A549 (cell line): ENCODE measurements around the gene ASIC2. TPM values are rescaled to one million over a fixed set of nuclear protein-coding genes. Genes with fewer than 3 reads are reported as not detected.

ENCODE experiments used
- ATAC-seq, 2 experiments: fragments of 200-7000 bp in 1 of 2; fragments of >200 bp in 1 of 2; cut with Nextera tagmentation in 1 of 2; cut with Tn5 transposase in 1 of 2; 3 replicates each; pipeline versions ENCODE4 v1.8.0 to v1.9.1; 2018 to 2020; ENCODE audit warnings: mild to moderate bottlenecking in 1 of 2, moderate library complexity in 1 of 2
- CTCF ChIA-PET: fragments of 300-600 bp; sonication (Branson Sonifier 250); formaldehyde crosslinking; extraction: SDS; loops from one replicate; lab custom pipeline; 2021; ENCODE audit warnings: antibody characterized with exemption, inconsistent platforms; lab: Yijun Ruan, JAX
- POLR2A ChIA-PET: fragments of 350-600 bp; formaldehyde crosslinking; extraction: SDS; loops from one replicate; lab custom pipeline; 2021; ENCODE audit warnings: antibody characterized with exemption, inconsistent platforms; lab: Yijun Ruan, JAX
- DNase-seq, 2 experiments: peaks; one replicate each; pipeline versions ENCODE4 v3.0.0 to v3.0.0-alpha.2; 2011 to 2016; ENCODE audit warnings: low read depth in 1 of 2, low spot score in 1 of 2
- FAIRE-seq: peaks from 2 replicates; lab custom pipeline; 2011; peaks lifted over from hg19 to GRCh38; lab: Jason Lieb, UNC
- H3K27ac ChIP-seq, 2 experiments: fragments of >200 bp; sonication (Bioruptor Twin); formaldehyde crosslinking; 3 replicates each; pipeline ENCODE4 v1.5.1; 2016 to 2017
- H3K4me1 ChIP-seq: fragments of >200 bp; sonication (Bioruptor Twin); formaldehyde crosslinking; 3 replicates; pipeline ENCODE4 v1.6.1; 2016
- H3K4me2 ChIP-seq: fragments of >200 bp; sonication (Bioruptor Twin); formaldehyde crosslinking; 3 replicates; pipeline ENCODE4 v1.6.1; 2016
- H3K4me3 ChIP-seq: fragments of >200 bp; sonication (Bioruptor Twin); formaldehyde crosslinking; 3 replicates; pipeline ENCODE4 v1.5.1; 2016
- H3K9me3 ChIP-seq: fragments of >200 bp; sonication (Bioruptor Twin); formaldehyde crosslinking; 3 replicates; pipeline ENCODE4 v1.6.1; 2016
- CBX8 ChIP-seq: fragments of 200-600 bp; sonication (generic); IDR thresholded peaks from 2 replicates; pipeline ENCODE4 v1.6.1; 2016
- EP300 ChIP-seq, 2 experiments: fragments of >200 bp; sonication (Bioruptor Twin); formaldehyde crosslinking; IDR thresholded peaks; 2 replicates in 1 of 2; 3 replicates in 1 of 2; pipeline ENCODE4 v1.6.1; 2016 to 2017
- FOSL2 ChIP-seq, 2 experiments: fragments of 450-650 bp in 1 of 2; fragments of >200 bp in 1 of 2; sonication (Bioruptor Twin) in 1 of 2; formaldehyde crosslinking; IDR thresholded peaks; 2 replicates each; pipeline versions ENCODE4 v1.5.0 to v1.6.1; 2016 to 2020; ENCODE audit warnings: mild to moderate bottlenecking in 1 of 2, moderate library complexity in 1 of 2
- FOXS1 ChIP-seq: fragments of 250-450 bp; sonication (Bioruptor Pico); IDR thresholded peaks from 2 replicates; pipeline ENCODE4 v1.5.0; 2020; ENCODE audit warnings: mild to moderate bottlenecking, moderate library complexity
- HOXA7 ChIP-seq: fragments of 250-450 bp; sonication (Bioruptor Pico); IDR thresholded peaks from 2 replicates; pipeline ENCODE4 v1.5.0; 2020; ENCODE audit warnings: mild to moderate bottlenecking, moderate library complexity
- JUNB ChIP-seq: fragments of >200 bp; sonication (Bioruptor Twin); formaldehyde crosslinking; IDR thresholded peaks from 2 replicates; pipeline ENCODE4 v1.6.1; 2016
- KDM1A ChIP-seq: fragments of 200-600 bp; sonication (generic); IDR thresholded peaks from 2 replicates; pipeline ENCODE4 v1.6.1; 2016; ENCODE audit warnings: low read depth, mild to moderate bottlenecking
- KDM5A ChIP-seq: fragments of 200-600 bp; sonication (generic); IDR thresholded peaks from 2 replicates; pipeline ENCODE4 v1.6.1; 2016; ENCODE audit warnings: antibody characterized with exemption, mild to moderate bottlenecking
- MAZ ChIP-seq: fragments of 150-350 bp; IDR thresholded peaks from 2 replicates; pipeline ENCODE4 v1.6.1; 2014; ENCODE audit warnings: antibody characterized with exemption, low read depth, low read length, borderline replicate concordance
- NFE2L2 ChIP-seq: fragments of 150-350 bp; conservative IDR thresholded peaks from 2 replicates; pipeline ENCODE4 v1.6.1; 2014; ENCODE audit warnings: low read length
- NR3C1 ChIP-seq: fragments of >200 bp; sonication (Bioruptor Twin); formaldehyde crosslinking; IDR thresholded peaks from 3 replicates; pipeline ENCODE4 v1.6.1; 2017
- RCOR1 ChIP-seq: fragments of 150-350 bp; IDR thresholded peaks from 2 replicates; pipeline ENCODE4 v1.6.1; 2014; ENCODE audit warnings: antibody characterized with exemption, low read length, low read depth
- RFX5 ChIP-seq: fragments of 450-650 bp; IDR thresholded peaks from 2 replicates; pipeline ENCODE4 v1.7.1; 2014; ENCODE audit warnings: antibody characterized with exemption, mild to moderate bottlenecking, moderate library complexity
- RNF2 ChIP-seq: fragments of 200-600 bp; sonication (generic); IDR thresholded peaks from 2 replicates; pipeline ENCODE4 v1.6.1; 2016; ENCODE audit warnings: low read depth, mild to moderate bottlenecking, antibody characterized with exemption, moderate library complexity, borderline replicate concordance
- SREBF2 ChIP-seq: fragments of 450-650 bp; IDR thresholded peaks from 2 replicates; pipeline ENCODE4 v1.6.1; 2014; ENCODE audit warnings: mild to moderate bottlenecking, moderate library complexity
- ZFP36 ChIP-seq: fragments of 450-650 bp; IDR thresholded peaks from 2 replicates; pipeline ENCODE4 v1.6.1; 2014; ENCODE audit warnings: borderline replicate concordance; ENCODE audit not compliant: partially characterized antibody
- WGBS: methylation state at CpG from one replicate; pipeline ENCODE4 v1.1.6; 2017; ENCODE audit errors: missing lambda C conversion rate; 5-methylcytosine and 5-hydroxymethylcytosine counted together
- polyA plus RNA-seq, 4 experiments: library from polyadenylated mRNA; depleted of rRNA in 3 of 4; stranded (reverse); fragments of >200 nt; fragmentation: RNase III in 1 of 4; extraction: RNeasy Plus Mini Kit Qiagen cat#74134 plus additional on column Dnase treatment in 1 of 4; gene quantifications; 2 replicates in 3 of 4; 3 replicates in 1 of 4; pipeline ENCODE4 v1.2.3, GENCODE V29; 2011 to 2017
- TF ChIP-seq, protein P1 (sequence below): IDR thresholded peaks from 2 replicates; pipeline ENCODE4 v1.6.1; 2012
- TF ChIP-seq, protein P2 (sequence below): fragments of >200 bp; sonication (Bioruptor Twin); formaldehyde crosslinking; IDR thresholded peaks from 3 replicates; pipeline ENCODE4 v1.6.1; 2016
- TF ChIP-seq, protein P3 (sequence below): fragments of 250-450 bp; sonication (Bioruptor Pico); IDR thresholded peaks from 2 replicates; pipeline ENCODE4 v1.5.0; 2020; ENCODE audit warnings: low read depth, mild to moderate bottlenecking, moderate library complexity
- TF ChIP-seq, protein P4 (sequence below): fragments of 250-450 bp; sonication (Bioruptor Pico); IDR thresholded peaks from 2 replicates; pipeline ENCODE4 v1.5.0; 2021; ENCODE audit warnings: mild to moderate bottlenecking, moderate library complexity, borderline replicate concordance
- TF ChIP-seq, protein P5 (sequence below): IDR thresholded peaks from 2 replicates; pipeline ENCODE4 v1.6.1; 2012; ENCODE audit warnings: low read depth, borderline replicate concordance

Gene ASIC2
- polyA plus RNA-seq, 2 of the 4 experiments (the other 2 are of a cell fraction) = 1.5 to 1.9 TPM

DNA sequence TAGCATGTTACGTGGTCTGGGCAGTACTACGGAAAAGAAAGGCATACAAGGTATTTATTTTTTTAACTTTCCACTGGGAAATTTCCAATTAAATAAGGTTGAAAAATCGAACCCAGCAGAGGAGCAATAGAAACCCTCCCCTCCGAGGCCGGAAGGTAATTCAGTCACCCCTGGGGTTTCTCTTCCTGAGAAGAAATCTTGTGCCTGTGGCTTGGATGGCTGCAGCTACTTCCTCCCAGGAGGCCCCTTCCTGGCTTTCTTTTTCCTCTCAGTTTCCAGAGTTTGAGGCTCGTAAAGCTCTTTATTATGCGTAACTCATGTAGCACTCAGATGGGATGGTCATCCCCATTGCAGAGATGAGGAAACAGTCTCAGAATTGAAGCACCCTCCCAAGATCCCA lies 140.3 kb downstream of the ASIC2 start:
- TF ChIP-seq, protein P1, sequence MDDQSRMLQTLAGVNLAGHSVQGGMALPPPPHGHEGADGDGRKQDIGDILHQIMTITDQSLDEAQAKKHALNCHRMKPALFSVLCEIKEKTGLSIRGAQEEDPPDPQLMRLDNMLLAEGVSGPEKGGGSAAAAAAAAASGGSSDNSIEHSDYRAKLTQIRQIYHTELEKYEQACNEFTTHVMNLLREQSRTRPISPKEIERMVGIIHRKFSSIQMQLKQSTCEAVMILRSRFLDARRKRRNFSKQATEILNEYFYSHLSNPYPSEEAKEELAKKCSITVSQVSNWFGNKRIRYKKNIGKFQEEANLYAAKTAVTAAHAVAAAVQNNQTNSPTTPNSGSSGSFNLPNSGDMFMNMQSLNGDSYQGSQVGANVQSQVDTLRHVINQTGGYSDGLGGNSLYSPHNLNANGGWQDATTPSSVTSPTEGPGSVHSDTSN = no peak
- no peak for TF ChIP-seq JUNB
- no peak for TF ChIP-seq RNF2
- TF ChIP-seq MAZ = no peak
- no peak for TF ChIP-seq SREBF2
- TF ChIP-seq KDM1A = no peak
- no peak for TF ChIP-seq CBX8
- TF ChIP-seq, protein P2, sequence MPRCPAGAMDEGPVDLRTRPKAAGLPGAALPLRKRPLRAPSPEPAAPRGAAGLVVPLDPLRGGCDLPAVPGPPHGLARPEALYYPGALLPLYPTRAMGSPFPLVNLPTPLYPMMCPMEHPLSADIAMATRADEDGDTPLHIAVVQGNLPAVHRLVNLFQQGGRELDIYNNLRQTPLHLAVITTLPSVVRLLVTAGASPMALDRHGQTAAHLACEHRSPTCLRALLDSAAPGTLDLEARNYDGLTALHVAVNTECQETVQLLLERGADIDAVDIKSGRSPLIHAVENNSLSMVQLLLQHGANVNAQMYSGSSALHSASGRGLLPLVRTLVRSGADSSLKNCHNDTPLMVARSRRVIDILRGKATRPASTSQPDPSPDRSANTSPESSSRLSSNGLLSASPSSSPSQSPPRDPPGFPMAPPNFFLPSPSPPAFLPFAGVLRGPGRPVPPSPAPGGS = no peak
- TF ChIP-seq, protein P3, sequence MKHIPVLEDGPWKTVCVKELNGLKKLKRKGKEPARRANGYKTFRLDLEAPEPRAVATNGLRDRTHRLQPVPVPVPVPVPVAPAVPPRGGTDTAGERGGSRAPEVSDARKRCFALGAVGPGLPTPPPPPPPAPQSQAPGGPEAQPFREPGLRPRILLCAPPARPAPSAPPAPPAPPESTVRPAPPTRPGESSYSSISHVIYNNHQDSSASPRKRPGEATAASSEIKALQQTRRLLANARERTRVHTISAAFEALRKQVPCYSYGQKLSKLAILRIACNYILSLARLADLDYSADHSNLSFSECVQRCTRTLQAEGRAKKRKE (CRISPR knock-in tag) = no peak
- TF ChIP-seq NR3C1 = no peak
- TF ChIP-seq, protein P4, sequence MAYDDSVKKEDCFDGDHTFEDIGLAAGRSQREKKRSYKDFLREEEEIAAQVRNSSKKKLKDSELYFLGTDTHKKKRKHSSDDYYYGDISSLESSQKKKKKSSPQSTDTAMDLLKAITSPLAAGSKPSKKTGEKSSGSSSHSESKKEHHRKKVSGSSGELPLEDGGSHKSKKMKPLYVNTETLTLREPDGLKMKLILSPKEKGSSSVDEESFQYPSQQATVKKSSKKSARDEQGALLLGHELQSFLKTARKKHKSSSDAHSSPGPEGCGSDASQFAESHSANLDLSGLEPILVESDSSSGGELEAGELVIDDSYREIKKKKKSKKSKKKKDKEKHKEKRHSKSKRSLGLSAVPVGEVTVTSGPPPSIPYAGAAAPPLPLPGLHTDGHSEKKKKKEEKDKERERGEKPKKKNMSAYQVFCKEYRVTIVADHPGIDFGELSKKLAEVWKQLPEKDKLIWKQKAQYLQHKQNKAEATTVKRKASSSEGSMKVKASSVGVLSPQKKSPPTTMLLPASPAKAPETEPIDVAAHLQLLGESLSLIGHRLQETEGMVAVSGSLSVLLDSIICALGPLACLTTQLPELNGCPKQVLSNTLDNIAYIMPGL (CRISPR knock-in tag) = no peak
- TF ChIP-seq RFX5 = no peak
- no peak for TF ChIP-seq RCOR1
- TF ChIP-seq ZFP36 = no peak
- TF ChIP-seq FOXS1 = no peak
- TF ChIP-seq, protein P5, sequence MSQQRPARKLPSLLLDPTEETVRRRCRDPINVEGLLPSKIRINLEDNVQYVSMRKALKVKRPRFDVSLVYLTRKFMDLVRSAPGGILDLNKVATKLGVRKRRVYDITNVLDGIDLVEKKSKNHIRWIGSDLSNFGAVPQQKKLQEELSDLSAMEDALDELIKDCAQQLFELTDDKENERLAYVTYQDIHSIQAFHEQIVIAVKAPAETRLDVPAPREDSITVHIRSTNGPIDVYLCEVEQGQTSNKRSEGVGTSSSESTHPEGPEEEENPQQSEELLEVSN = no peak
- TF ChIP-seq FOSL2 (IDR thresholded peaks at IDR 0.05) = no peak
- TF ChIP-seq FOSL2 (CRISPR knock-in tag; IDR thresholded peaks at IDR 0.05) = no peak
- TF ChIP-seq KDM5A = no peak
- TF ChIP-seq, all 56 proteins: peak for 0
- WGBS = 65% methylated on average over 7 of the region's 7 CpGs
- DNase-seq = no peak
- no peak for ATAC-seq
- CTCF ChIA-PET = no interaction called here
- no peak for FAIRE-seq
- Histone ChIP-seq H3K4me1 (no peaks in the 10 kb centered on the region), H3K4me2 (no peak overlapping the region), H3K4me3 (no peak overlapping the region), H3K27ac (no peak overlapping the region), H3K9me3 (no peaks in the 10 kb centered on the region)
- POLR2A ChIA-PET = no interaction called here

DNA sequence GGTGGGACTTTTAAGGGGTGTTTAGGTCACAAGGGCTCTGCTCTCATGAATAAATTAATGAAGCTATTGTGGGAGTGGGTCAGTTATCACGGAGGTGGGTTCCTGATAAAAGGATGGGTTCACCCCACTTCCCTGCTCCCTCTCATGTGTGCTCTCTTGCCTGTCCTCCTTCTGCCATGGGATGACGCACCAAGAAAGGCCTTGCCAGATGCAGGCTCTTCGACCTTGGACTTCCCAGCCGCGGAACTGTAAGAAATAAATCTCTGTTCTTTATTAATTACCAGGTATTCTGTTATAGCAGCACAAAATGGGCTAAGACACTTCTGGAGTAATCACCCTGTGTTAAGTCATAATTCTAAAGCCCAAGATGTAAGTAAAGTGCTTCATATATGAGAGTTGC lies 141.5 kb downstream of the ASIC2 start:
- no peaks in the 10 kb centered on the region for H3K4me1 ChIP-seq
- no peak overlapping the region for H3K4me2 ChIP-seq
- DNase-seq = no peak
- ATAC-seq = no peak
- no peaks in the 10 kb centered on the region for H3K9me3 ChIP-seq
- no peak overlapping the region for H3K27ac ChIP-seq
- ChIA-PET CTCF (interaction anchor here (0.9 kb wide), 1 partner anchor 10 kb away, joined by 3 read pairs; no protein-coding TSS in a partner anchor), POLR2A (no interaction called here)
- TF ChIP-seq CBX8 = no peak
- TF ChIP-seq EP300 (IDR thresholded peaks at IDR 0.05) = no peak
- no peak for TF ChIP-seq HOXA7 (CRISPR knock-in tag)
- no peak for TF ChIP-seq NFE2L2
- no peak overlapping the region for H3K4me3 ChIP-seq
- 69% methylated on average over 5 of the region's 5 CpGs for WGBS
- FAIRE-seq = no peak
